ENCODE measurements around the gene SH3RF1. TPM values are rescaled to one million over a fixed set of nuclear protein-coding genes. Genes with fewer than 3 reads are reported as not detected.
"Not testable (repeated sequence)": the region's sequence is repeated elsewhere in the genome, so short reads cannot be mapped to it uniquely, and the experiment has no call there.

SH3RF1 gene
- total and polyA plus RNA-seq, 4 donors, result 1.8 to 7.9 (median 3.5) TPM

- H3K36me3 ChIP-seq (ENCODE audit: control insufficient read depth in 4 of 4, insufficient read depth in 3 of 4, low read depth in 1 of 4, low read length in 3 of 4); DNase-seq (ENCODE audit: low spot score); H3K4me1 ChIP-seq (ENCODE audit: control insufficient read depth in 4 of 4, insufficient read depth in 4 of 4, low read length in 3 of 4); H3K9me3 ChIP-seq (ENCODE audit: control insufficient read depth in 4 of 4, low read length in 3 of 4); H3K27me3 ChIP-seq (ENCODE audit: control insufficient read depth in 4 of 4, insufficient read depth in 4 of 4, low read length in 3 of 4); H3K27ac ChIP-seq (ENCODE audit: low read depth in 1 of 2, low read length in 2 of 2); H3K4me3 ChIP-seq (ENCODE audit: low read depth in 1 of 3, low read length in 3 of 3); H3K9ac ChIP-seq (ENCODE audit: low read depth in 1 of 2, low read length in 2 of 2): not testable (repeated sequence)
- 98% methylated on average over 3 of the region's 3 CpGs for WGBS
Measured at GRCh38 chr4:169277838-169278237, 7.1 kb upstream of the SH3RF1 start.

DNA sequence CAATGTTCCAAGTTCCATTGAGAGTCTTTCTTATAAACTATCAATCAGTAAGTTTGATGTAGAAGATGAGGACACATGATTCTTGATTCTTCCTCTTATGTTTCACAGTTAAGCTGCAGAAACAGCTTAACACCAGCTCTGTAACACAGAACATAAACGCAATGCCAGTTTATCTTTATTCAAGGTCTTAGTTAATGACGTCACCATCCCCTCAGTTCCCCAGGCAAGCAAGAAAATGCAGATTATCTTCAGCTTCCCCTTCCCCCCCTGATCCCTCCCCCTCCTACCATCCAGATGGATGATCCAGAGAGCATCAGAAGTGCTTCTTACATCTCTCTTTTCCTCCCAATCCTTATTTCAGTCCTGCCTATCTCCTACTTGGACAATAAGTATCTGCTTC lies 4.4 kb upstream of the SH3RF1 start:
- no peaks in the 10 kb centered on the region for H3K27me3 ChIP-seq (ENCODE audit: control insufficient read depth in 4 of 4, insufficient read depth in 4 of 4, low read length in 3 of 4)
- DNase-seq (ENCODE audit: low spot score), result no peak
- H3K4me1 ChIP-seq (ENCODE audit: control insufficient read depth in 4 of 4, insufficient read depth in 4 of 4, low read length in 3 of 4), result peaks cover 0 to 7% (median 3%) of the 10 kb centered on the region in 4 donors
- H3K9me3 ChIP-seq (ENCODE audit: control insufficient read depth in 4 of 4, low read length in 3 of 4), result no peaks in the 10 kb centered on the region
- H3K4me3 ChIP-seq (ENCODE audit: low read depth in 1 of 3, low read length in 3 of 3), result no peak overlapping the region
- no peak overlapping the region for H3K27ac ChIP-seq (ENCODE audit: low read depth in 1 of 2, low read length in 2 of 2)
- TF ChIP-seq, protein P1, sequence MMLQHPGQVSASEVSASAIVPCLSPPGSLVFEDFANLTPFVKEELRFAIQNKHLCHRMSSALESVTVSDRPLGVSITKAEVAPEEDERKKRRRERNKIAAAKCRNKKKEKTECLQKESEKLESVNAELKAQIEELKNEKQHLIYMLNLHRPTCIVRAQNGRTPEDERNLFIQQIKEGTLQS (IDR thresholded peaks at IDR 0.05), result no peak
- TF ChIP-seq TAF1 (conservative IDR thresholded peaks at IDR 0.05) (no peak), MAX (IDR thresholded peaks at IDR 0.05) (no peak), SP1 (IDR thresholded peaks at IDR 0.05) (no peak), FOXA1 (IDR thresholded peaks at IDR 0.05) (no peak), RAD21 (IDR thresholded peaks at IDR 0.05) (no peak)
- WGBS, result 51% methylated on average over 2 of the region's 2 CpGs
- no peak overlapping the region for H3K9ac ChIP-seq (ENCODE audit: low read depth in 1 of 2, low read length in 2 of 2)
- no peaks in the 10 kb centered on the region for H3K36me3 ChIP-seq (ENCODE audit: control insufficient read depth in 4 of 4, insufficient read depth in 3 of 4, low read depth in 1 of 4, low read length in 3 of 4)

DNA sequence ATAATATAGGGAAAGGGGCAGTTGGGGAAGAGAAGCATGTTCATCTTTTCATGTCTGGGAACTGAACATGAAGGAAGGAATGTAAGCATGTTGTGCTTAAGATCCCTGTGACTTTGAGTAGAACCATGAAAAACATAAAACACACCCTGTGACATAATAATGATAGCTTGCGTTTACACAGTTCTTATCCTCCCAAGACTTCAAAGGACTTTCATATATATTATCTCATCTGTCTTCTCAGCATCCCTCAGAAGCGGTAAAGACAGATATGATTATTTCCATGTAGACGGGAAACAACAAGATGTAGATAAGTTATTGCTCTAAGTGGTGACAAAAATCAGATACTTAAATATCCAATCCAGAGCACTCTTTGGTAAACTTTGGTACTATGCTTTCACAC lies 3.3 kb upstream of the SH3RF1 start:
- no peak overlapping the region for H3K9ac ChIP-seq (ENCODE audit: low read depth in 1 of 2, low read length in 2 of 2)
- no peak overlapping the region for H3K4me3 ChIP-seq (ENCODE audit: low read depth in 1 of 3, low read length in 3 of 3)
- H3K27ac ChIP-seq (ENCODE audit: low read depth in 1 of 2, low read length in 2 of 2), result no peak overlapping the region
- TF ChIP-seq, protein P1 (IDR thresholded peaks at IDR 0.05), result no peak
- no peak for TF ChIP-seq ZBTB33 (IDR thresholded peaks at IDR 0.05)
- TF ChIP-seq EGR1 (IDR thresholded peaks at IDR 0.05; ENCODE audit: low read depth in 2 of 2), result no peak
- no peak for TF ChIP-seq REST (IDR thresholded peaks at IDR 0.05)
- TF ChIP-seq JUND (IDR thresholded peaks at IDR 0.05), result no peak
- no peak for TF ChIP-seq FOXA1 (IDR thresholded peaks at IDR 0.05)
- no peak for TF ChIP-seq NR2F2 (IDR thresholded peaks at IDR 0.05)
- TF ChIP-seq TAF1 (conservative IDR thresholded peaks at IDR 0.05), result no peak
- TF ChIP-seq RXRA (IDR thresholded peaks at IDR 0.05), result no peak
- TF ChIP-seq HNF4A (conservative IDR thresholded peaks at IDR 0.05), result no peak
- no peak for TF ChIP-seq FOXA2 (IDR thresholded peaks at IDR 0.05)
- no peak for TF ChIP-seq MAX (IDR thresholded peaks at IDR 0.05)
- TF ChIP-seq YY1 (IDR thresholded peaks at IDR 0.05), result no peak
- no peak for TF ChIP-seq SP1 (IDR thresholded peaks at IDR 0.05)
- no peak for TF ChIP-seq RAD21 (IDR thresholded peaks at IDR 0.05)
- TF ChIP-seq, protein P2, sequence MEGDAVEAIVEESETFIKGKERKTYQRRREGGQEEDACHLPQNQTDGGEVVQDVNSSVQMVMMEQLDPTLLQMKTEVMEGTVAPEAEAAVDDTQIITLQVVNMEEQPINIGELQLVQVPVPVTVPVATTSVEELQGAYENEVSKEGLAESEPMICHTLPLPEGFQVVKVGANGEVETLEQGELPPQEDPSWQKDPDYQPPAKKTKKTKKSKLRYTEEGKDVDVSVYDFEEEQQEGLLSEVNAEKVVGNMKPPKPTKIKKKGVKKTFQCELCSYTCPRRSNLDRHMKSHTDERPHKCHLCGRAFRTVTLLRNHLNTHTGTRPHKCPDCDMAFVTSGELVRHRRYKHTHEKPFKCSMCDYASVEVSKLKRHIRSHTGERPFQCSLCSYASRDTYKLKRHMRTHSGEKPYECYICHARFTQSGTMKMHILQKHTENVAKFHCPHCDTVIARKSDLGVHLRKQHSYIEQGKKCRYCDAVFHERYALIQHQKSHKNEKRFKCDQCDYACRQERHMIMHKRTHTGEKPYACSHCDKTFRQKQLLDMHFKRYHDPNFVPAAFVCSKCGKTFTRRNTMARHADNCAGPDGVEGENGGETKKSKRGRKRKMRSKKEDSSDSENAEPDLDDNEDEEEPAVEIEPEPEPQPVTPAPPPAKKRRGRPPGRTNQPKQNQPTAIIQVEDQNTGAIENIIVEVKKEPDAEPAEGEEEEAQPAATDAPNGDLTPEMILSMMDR (IDR thresholded peaks at IDR 0.05; ENCODE audit: low read depth, low read length, missing input control), result no peak
- 81% methylated on average over 3 of the region's 3 CpGs for WGBS
- no peaks in the 10 kb centered on the region for H3K9me3 ChIP-seq (ENCODE audit: control insufficient read depth in 4 of 4, low read length in 3 of 4)
- peaks cover 0 to 14% (median 7%) of the 10 kb centered on the region in 4 donors for H3K4me1 ChIP-seq (ENCODE audit: control insufficient read depth in 4 of 4, insufficient read depth in 4 of 4, low read length in 3 of 4)
- H3K27me3 ChIP-seq (ENCODE audit: control insufficient read depth in 4 of 4, insufficient read depth in 4 of 4, low read length in 3 of 4), result no peaks in the 10 kb centered on the region
- no peaks in the 10 kb centered on the region for H3K36me3 ChIP-seq (ENCODE audit: control insufficient read depth in 4 of 4, insufficient read depth in 3 of 4, low read depth in 1 of 4, low read length in 3 of 4)
- no peak for DNase-seq (ENCODE audit: low spot score)

Data from liver (tissue), 9 donors.